B cell (primary cell): ENCODE data around the gene MSL3. TPM values are rescaled to one million over a fixed set of nuclear protein-coding genes. Genes with fewer than 3 reads are reported as not detected.

Source experiments
- ATAC-seq: fragments of 200-7000 bp; cut with Tn5 transposase; one replicate; pipeline ENCODE4 v1.10.0; 2021; ENCODE audit warnings: low read depth, mild to moderate bottlenecking, moderate number of reproducible peaks, moderate library complexity
- CTCF ChIA-PET: fragments of 350-600 bp; sonication (Branson Sonifier 250); formaldehyde crosslinking; loops from one replicate; lab custom pipeline; 2021; ENCODE audit warnings: antibody characterized with exemption, inconsistent platforms; lab: Charles Lee
- POLR2A ChIA-PET: fragments of 350-600 bp; sonication (Branson Sonifier 250); formaldehyde crosslinking; loops from one replicate; lab custom pipeline; 2021; ENCODE audit warnings: antibody characterized with exemption; lab: Charles Lee
- DNase-seq: peaks from one replicate; pipeline ENCODE4 v3.0.0; 2013
- H2AFZ ChIP-seq: 2 replicates; pipeline ENCODE4 v1.6.1; 2012; ENCODE audit warnings: mild to moderate bottlenecking, low read depth, low read length; ENCODE audit not compliant: insufficient read depth, poor library complexity, severe bottlenecking
- H3K27ac ChIP-seq, 2 donors: 1 replicate in 1 of 2; 2 replicates in 1 of 2; pipeline ENCODE4 v1.5.1; 2012 to 2013; ENCODE audit warnings: low read length in 2 of 2, mild to moderate bottlenecking in 2 of 2, moderate library complexity in 1 of 2
- H3K27me3 ChIP-seq, 4 experiments: fragments of 200-600 bp in 1 of 4; sonication (generic) in 1 of 4; replicated peaks in 1 of 4; 1 replicate in 2 of 4; 2 replicates in 2 of 4; pipeline versions ENCODE4 v1.6.1 to v1.7.0; 2013 to 2016; ENCODE audit warnings: low read length in 3 of 4, mild to moderate bottlenecking in 2 of 4, mixed read lengths in 1 of 4, moderate library complexity in 1 of 4; ENCODE audit not compliant: insufficient read depth in 4 of 4, control insufficient read depth in 3 of 4; ENCODE audit errors: control extremely low read depth in 1 of 4
- H3K36me3 ChIP-seq, 2 experiments: replicated peaks in 1 of 2; 1 replicate in 1 of 2; 2 replicates in 1 of 2; pipeline versions ENCODE4 v1.6.1 to v1.7.1; 2013; ENCODE audit warnings: low read length in 1 of 2; ENCODE audit not compliant: insufficient read depth in 2 of 2, control insufficient read depth in 1 of 2; ENCODE audit errors: control extremely low read depth in 1 of 2, extremely low read depth in 1 of 2
- H3K4me1 ChIP-seq, 2 donors: fragments of 200-600 bp in 1 of 2; sonication (generic) in 1 of 2; 1 replicate in 1 of 2; 2 replicates in 1 of 2; pipeline versions ENCODE4 v1.5.1 to v1.6.1; 2013 to 2017; ENCODE audit warnings: low read length in 2 of 2; ENCODE audit not compliant: control insufficient read depth in 2 of 2, insufficient read depth in 2 of 2
- H3K4me2 ChIP-seq: replicated peaks from 2 replicates; pipeline ENCODE3; 2012; ENCODE audit warnings: mild to moderate bottlenecking, low read depth, low read length; ENCODE audit not compliant: poor library complexity, severe bottlenecking
- H3K4me3 ChIP-seq, 5 experiments: fragments of 200-600 bp in 1 of 5; sonication (generic) in 1 of 5; 1 replicate in 3 of 5; 2 replicates in 2 of 5; pipeline versions ENCODE4 v1.5.1 to v1.7.0; 2011 to 2016; ENCODE audit warnings: low read length in 4 of 5, mild to moderate bottlenecking in 4 of 5, low read depth in 2 of 5, control low read depth in 1 of 5, moderate library complexity in 1 of 5; ENCODE audit not compliant: insufficient read depth in 1 of 5; ENCODE audit errors: control extremely low read depth in 1 of 5, extremely low read depth in 1 of 5
- H3K79me2 ChIP-seq: fragments of 200-600 bp; sonication (generic); one replicate; pipeline ENCODE4 v1.6.0; 2016; ENCODE audit warnings: low read length; ENCODE audit not compliant: control insufficient read depth, insufficient read depth
- H3K9ac ChIP-seq: fragments of 200-600 bp; sonication (generic); 2 replicates; pipeline ENCODE4 v1.6.1; 2017; ENCODE audit warnings: mild to moderate bottlenecking, low read length, moderate library complexity
- H3K9me3 ChIP-seq, 3 donors: one replicate each; pipeline versions ENCODE4 v1.6.1 to v1.7.1; 2013; ENCODE audit warnings: low read length in 2 of 3; ENCODE audit not compliant: control insufficient read depth in 2 of 3, insufficient read depth in 1 of 3; ENCODE audit errors: control extremely low read depth in 1 of 3
- H4K20me1 ChIP-seq: 2 replicates; pipeline ENCODE4 v1.6.0; 2012; ENCODE audit warnings: mild to moderate bottlenecking, low read length; ENCODE audit not compliant: insufficient read depth, control insufficient read depth, poor library complexity, severe bottlenecking
- H3K27ac Mint-ChIP-seq: one replicate; pipeline ENCODE4 v1.8.0; 2021; ENCODE audit warnings: mixed read lengths
- H3K27me3 Mint-ChIP-seq: one replicate; pipeline ENCODE4 v1.8.0; 2021; ENCODE audit warnings: mixed read lengths
- H3K4me1 Mint-ChIP-seq: one replicate; pipeline ENCODE4 v1.8.0; 2021; ENCODE audit warnings: mixed read lengths
- H3K4me3 Mint-ChIP-seq: one replicate; pipeline ENCODE4 v1.8.0; 2021; ENCODE audit warnings: mixed read lengths
- H3K9me3 Mint-ChIP-seq: one replicate; pipeline ENCODE4 v1.8.0; 2022; ENCODE audit warnings: mixed read lengths; ENCODE audit not compliant: insufficient read depth
- CTCF ChIP-seq: fragments of 200-600 bp; IDR thresholded peaks from one replicate; pipeline ENCODE4 v1.8.0; 2022; ENCODE audit warnings: antibody characterized with exemption, mild to moderate bottlenecking
- EZH2 ChIP-seq: IDR thresholded peaks from 2 replicates; pipeline ENCODE4 v1.6.1; 2012; ENCODE audit warnings: borderline replicate concordance, low read depth, mild to moderate bottlenecking, moderate library complexity, low read length; ENCODE audit not compliant: insufficient read depth, poor library complexity, severe bottlenecking
- WGBS: methylation state at CpG from one replicate; pipeline ENCODE4 v1.1.5; 2013; ENCODE audit warnings: missing lambda C conversion rate; ENCODE audit not compliant: insufficient coverage; 5-methylcytosine and 5-hydroxymethylcytosine counted together
- intact Hi-C: fragments of 100-400 bp; cut with micrococcal nuclease; formaldehyde crosslinking; loops from one replicate; pipeline ENCODE4 v1.10.0; 2022
- polyA plus RNA-seq: library from polyadenylated mRNA; depleted of rRNA; stranded (reverse); fragments of >200 nt; gene quantifications from 2 replicates; pipeline ENCODE4 v1.2.3, GENCODE V29; 2012
- total RNA-seq, 2 donors: library from RNA; stranded (reverse); fragments of 120-200 nt in 1 of 2; gene quantifications; 1 replicate in 1 of 2; 2 replicates in 1 of 2; pipeline versions ENCODE4 v1.2.3 to v1.2.4, GENCODE V29; 2013 to 2022

MSL3 gene
- total and polyA plus RNA-seq, 2 donors (not counting 1 experiment from before 2014, with no cell fraction given): 76.3 to 88.7 TPM

- H3K4me2 ChIP-seq: peak overlapping the region; percentile 53
- Mint-ChIP-seq H3K4me1 (peaks cover 16% of the 10 kb centered on the region), H3K4me3 (peak overlapping the region; percentile 66), H3K9me3 (no peaks in the 10 kb centered on the region), H3K27ac (no peak overlapping the region), H3K27me3 (no peaks in the 10 kb centered on the region)
- ATAC-seq (no peak), DNase-seq (no peak)
- H3K9me3 ChIP-seq: no peaks in the 10 kb centered on the region
- no peaks in the 10 kb centered on the region for H3K79me2 ChIP-seq
- no peak overlapping the region for H2AFZ ChIP-seq
- H4K20me1 ChIP-seq: no peaks in the 10 kb centered on the region
- peak overlapping the region; percentile 25 for H3K9ac ChIP-seq
- ChIA-PET POLR2A (no interaction called here), CTCF (interaction anchor here (0.7 to 3.0 kb wide), 11 partner anchors 8 to 914 kb away, joined by 3 to 13 read pairs (median 3); no protein-coding TSS in a partner anchor)
- peaks cover 4 to 7% of the 10 kb centered on the region in 2 donors for H3K4me1 ChIP-seq
- H3K27me3 ChIP-seq: no peaks in the 10 kb centered on the region
- WGBS: no CpG with 5 or more reads among the region's 5 CpGs
- no peaks in the 10 kb centered on the region for H3K36me3 ChIP-seq
- intact Hi-C loops: loop anchor here (1.0 to 2.0 kb wide), 2 partner anchors 121 to 914 kb away; no protein-coding TSS in a partner anchor
- no peak overlapping the region for H3K4me3 ChIP-seq
- no peak for TF ChIP-seq CTCF
- TF ChIP-seq EZH2: no peak
- H3K27ac ChIP-seq: no peak overlapping the region
Measured at GRCh38 chrX:11786862-11787261, 28.8 kb downstream of the MSL3 start.

GRCh38 chrX:11787564-11787963 is 29.5 kb downstream of the MSL3 start:
- POLR2A ChIA-PET: no interaction called here

More at GRCh38 chrX:11787564-11787963, 29.5 kb downstream of the MSL3 start:
- Mint-ChIP-seq H3K4me1 (peaks cover 19% of the 10 kb centered on the region), H3K4me3 (peak overlapping the region; percentile 66), H3K27me3 (no peaks in the 10 kb centered on the region), H3K27ac (no peak overlapping the region), H3K9me3 (no peaks in the 10 kb centered on the region)
- Histone ChIP-seq H3K27ac (no peak overlapping the region), H3K9ac (peak overlapping the region; percentile 25), H2AFZ (peak overlapping the region; percentile 58), H3K79me2 (no peaks in the 10 kb centered on the region), H4K20me1 (no peaks in the 10 kb centered on the region), H3K4me3 (peak overlapping the region in 3 of 5 experiments; percentile 14 to 24 (median 22)), H3K9me3 (no peaks in the 10 kb centered on the region), H3K36me3 (no peaks in the 10 kb centered on the region), H3K4me1 (peaks cover 8 to 9% of the 10 kb centered on the region in 2 donors), H3K27me3 (no peaks in the 10 kb centered on the region), H3K4me2 (peak overlapping the region; percentile 53)
- ATAC-seq (peak; percentile 58), DNase-seq (peak; percentile 68)
- CTCF ChIA-PET: interaction anchor here (0.7 to 3.0 kb wide), 11 partner anchors 9 to 914 kb away, joined by 3 to 13 read pairs (median 4); no protein-coding TSS in a partner anchor
- peak; percentile 46 for TF ChIP-seq CTCF
- no peak for TF ChIP-seq EZH2
- 15% methylated on average over 9 of the region's 18 CpGs for WGBS
- intact Hi-C loops: loop anchor here (1.0 to 2.0 kb wide), 2 partner anchors 121 to 913 kb away; no protein-coding TSS in a partner anchor
